K562 (cell line): ENCODE results near the gene PEAR1. TPM values are rescaled to one million over a fixed set of nuclear protein-coding genes. Genes with fewer than 3 reads are reported as not detected.

Source experiments
- C11orf30 ChIP-seq: fragments of 450-650 bp; IDR thresholded peaks from 2 replicates; pipeline ENCODE4 v1.6.1; 2016; ENCODE audit warnings: low read depth, mild to moderate bottlenecking
- CEBPG ChIP-seq, 3 experiments: fragments of 200-800 bp in 1 of 3; sonication (Bioruptor generic) in 1 of 3; sonication (generic) in 1 of 3; formaldehyde crosslinking in 1 of 3; IDR thresholded peaks in 2 of 3; conservative IDR thresholded peaks in 1 of 3; 2 replicates each; pipeline versions ENCODE4 v1.6.1 to v1.8.0; 2016 to 2022; ENCODE audit warnings: missing compliant biosample characterization in 2 of 3, missing genetic modification characterization in 2 of 3, mild to moderate bottlenecking in 1 of 3, missing genetic modification reagents in 1 of 3
- CREM ChIP-seq: IDR thresholded peaks from 2 replicates; pipeline ENCODE4 v1.6.1; 2014; ENCODE audit warnings: antibody characterized with exemption, low read depth
- FOXP1 ChIP-seq: sonication (generic); formaldehyde crosslinking; IDR thresholded peaks from 2 replicates; pipeline ENCODE4 v1.8.0; 2022; ENCODE audit warnings: mild to moderate bottlenecking, missing genetic modification reagents
- HDAC1 ChIP-seq, 2 experiments: fragments of 450-650 bp; IDR thresholded peaks; 2 replicates each; pipeline ENCODE4 v1.6.1; 2016 to 2017; ENCODE audit warnings: inconsistent platforms in 1 of 2, mild to moderate bottlenecking in 1 of 2, moderate library complexity in 1 of 2
- JUN ChIP-seq, 2 experiments: sonication (generic) in 1 of 2; formaldehyde crosslinking in 1 of 2; IDR thresholded peaks; 2 replicates each; pipeline versions ENCODE4 v1.6.1 to v1.8.0; 2012 to 2022; ENCODE audit warnings: borderline replicate concordance in 2 of 2, mild to moderate bottlenecking in 2 of 2, improper control_type of control experiment in 1 of 2, low read depth in 1 of 2, low read length in 1 of 2, missing genetic modification reagents in 1 of 2
- MBD2 ChIP-seq: sonication (generic); IDR thresholded peaks from 2 replicates; pipeline ENCODE4 v1.6.1; 2016; ENCODE audit warnings: low read depth, borderline replicate concordance
- MTA2 ChIP-seq: fragments of 450-650 bp; IDR thresholded peaks from 2 replicates; pipeline ENCODE4 v1.6.1; 2016; ENCODE audit warnings: low read depth
- MTF1 ChIP-seq: fragments of 250-450 bp; sonication (Bioruptor Pico); IDR thresholded peaks from 2 replicates; pipeline ENCODE4 v1.9.0; 2021; ENCODE audit warnings: moderate library complexity, mild to moderate bottlenecking, inconsistent platforms, borderline replicate concordance
- MYC ChIP-seq, 2 experiments: fragments of 250-450 bp in 1 of 2; sonication (Bioruptor Pico) in 1 of 2; IDR thresholded peaks; 2 replicates each; pipeline versions ENCODE4 v1.5.1 to v1.6.1; 2012 to 2021; ENCODE audit warnings: low read depth in 2 of 2, borderline replicate concordance in 1 of 2, improper control_type of control experiment in 1 of 2, low read length in 1 of 2, mild to moderate bottlenecking in 1 of 2, moderate library complexity in 1 of 2
- NFYB ChIP-seq: IDR thresholded peaks from 2 replicates; pipeline ENCODE4 v1.6.1; 2011; ENCODE audit warnings: mild to moderate bottlenecking, moderate library complexity; ENCODE audit not compliant: insufficient read length; ENCODE audit errors: extremely low read depth
- SMARCA4 ChIP-seq: fragments of 450-650 bp; IDR thresholded peaks from 2 replicates; pipeline ENCODE4 v1.6.1; 2016
- YBX1 ChIP-seq: fragments of 450-650 bp; IDR thresholded peaks from 2 replicates; pipeline ENCODE4 v1.7.1; 2016; ENCODE audit warnings: mild to moderate bottlenecking
- ZFP1 ChIP-seq: fragments of 450-650 bp; formaldehyde crosslinking; IDR thresholded peaks from 2 replicates; pipeline ENCODE4 v1.4.0; 2020; ENCODE audit warnings: mild to moderate bottlenecking, mixed read lengths
- ZNF253 ChIP-seq: fragments of 250-450 bp; sonication (Bioruptor Pico); conservative IDR thresholded peaks from 2 replicates; pipeline ENCODE4 v1.6.1; 2021; ENCODE audit warnings: mild to moderate bottlenecking
- ZNF324 ChIP-seq: fragments of 250-450 bp; sonication (Bioruptor Pico); IDR thresholded peaks from 2 replicates; pipeline ENCODE4 v1.4.0; 2020; ENCODE audit warnings: mild to moderate bottlenecking
- ZNF507 ChIP-seq: conservative IDR thresholded peaks from 2 replicates; pipeline ENCODE4 v1.6.1; 2017; ENCODE audit warnings: missing genetic modification characterization, missing compliant biosample characterization
- ZNF668 ChIP-seq: fragments of 250-450 bp; sonication (Bioruptor Pico); IDR thresholded peaks from 2 replicates; pipeline ENCODE4 v1.8.0; 2022; ENCODE audit warnings: mild to moderate bottlenecking, inconsistent platforms
- ZNF696 ChIP-seq: fragments of 250-450 bp; sonication (Bioruptor Pico); conservative IDR thresholded peaks from 2 replicates; pipeline ENCODE4 v1.4.0; 2020; ENCODE audit warnings: mild to moderate bottlenecking, moderate library complexity
- ZNF76 ChIP-seq: fragments of 250-450 bp; sonication (Bioruptor Pico); IDR thresholded peaks from 2 replicates; pipeline ENCODE4 v1.4.0; 2020; ENCODE audit warnings: mild to moderate bottlenecking, moderate library complexity, borderline replicate concordance
- polyA plus RNA-seq, 8 experiments: library from polyadenylated mRNA; depleted of rRNA in 4 of 8; stranded (reverse) in 5 of 8; unstranded in 3 of 8; fragments of >200 nt; fragmentation: Nextera tagmentation in 2 of 8; fragmentation: Illumina TruSeq in 1 of 8; extraction: Ambion mirVana in 2 of 8; extraction: Trizol in 1 of 8; gene quantifications; 2 replicates each; pipeline versions ENCODE4 v1.2.1 to v1.2.3, GENCODE V29; 2011 to 2014; ENCODE audit warnings: inconsistent platforms in 1 of 8, missing spikeins in 1 of 8
- total RNA-seq, 7 experiments: library from RNA; depleted of rRNA in 6 of 7; stranded (reverse); fragments of >200 nt in 6 of 7; fragmentation: Illumina TruSeq in 2 of 7; extraction: Trizol in 2 of 7; gene quantifications; 2 replicates each; pipeline versions ENCODE4 v1.2.1 to v1.2.3, GENCODE V29; 2011 to 2021; ENCODE audit warnings: low replicate concordance in 1 of 7
- TF ChIP-seq, protein P1 (sequence below), 2 experiments: fragments of 200-800 bp in 1 of 2; sonication (Bioruptor generic) in 1 of 2; sonication (generic) in 1 of 2; formaldehyde crosslinking in 1 of 2; IDR thresholded peaks in 1 of 2; conservative IDR thresholded peaks in 1 of 2; 2 replicates each; pipeline versions ENCODE4 v1.5.0 to v1.6.1; 2016 to 2020; ENCODE audit warnings: missing compliant biosample characterization in 1 of 2, missing genetic modification characterization in 1 of 2, missing genetic modification reagents in 1 of 2
- TF ChIP-seq, protein P2 (sequence below): fragments of 450-650 bp; IDR thresholded peaks from 2 replicates; pipeline ENCODE4 v1.6.1; 2016; ENCODE audit warnings: antibody characterized with exemption
- TF ChIP-seq, protein P3 (sequence below): fragments of 250-450 bp; sonication (Bioruptor Pico); IDR thresholded peaks from 2 replicates; pipeline ENCODE4 v1.5.0; 2021; ENCODE audit warnings: mild to moderate bottlenecking, borderline replicate concordance

The PEAR1 gene
- total and polyA plus RNA-seq, 9 of the 15 experiments (the other 6 are each of a cell fraction or from before 2014, with no cell fraction given), result 0.87 to 13.9 (median 6.1) TPM

DNA sequence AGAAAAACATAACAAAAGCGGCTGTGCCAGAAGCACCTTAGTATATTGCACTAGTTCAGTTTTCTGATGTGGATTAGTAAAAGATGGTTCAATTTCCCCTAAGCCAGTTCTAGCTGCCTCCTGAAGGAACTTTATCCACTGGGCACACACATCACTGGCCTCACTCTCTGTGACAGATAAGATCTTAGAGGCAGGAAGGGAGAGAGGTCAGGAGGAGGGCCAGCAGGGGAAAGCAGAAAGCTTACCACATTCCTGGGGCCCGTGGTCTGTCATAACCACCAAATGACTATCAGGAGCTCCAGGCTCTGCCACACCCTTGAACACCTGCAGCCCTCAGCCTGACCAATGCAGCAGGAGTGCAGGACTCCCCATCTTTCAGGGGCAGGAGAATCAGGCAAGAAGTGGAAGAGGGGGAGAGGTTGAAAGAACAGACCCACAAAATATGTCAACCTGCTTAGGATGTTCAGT lies 64.8 kb downstream of the PEAR1 start (continued):
- TF ChIP-seq, protein P1, sequence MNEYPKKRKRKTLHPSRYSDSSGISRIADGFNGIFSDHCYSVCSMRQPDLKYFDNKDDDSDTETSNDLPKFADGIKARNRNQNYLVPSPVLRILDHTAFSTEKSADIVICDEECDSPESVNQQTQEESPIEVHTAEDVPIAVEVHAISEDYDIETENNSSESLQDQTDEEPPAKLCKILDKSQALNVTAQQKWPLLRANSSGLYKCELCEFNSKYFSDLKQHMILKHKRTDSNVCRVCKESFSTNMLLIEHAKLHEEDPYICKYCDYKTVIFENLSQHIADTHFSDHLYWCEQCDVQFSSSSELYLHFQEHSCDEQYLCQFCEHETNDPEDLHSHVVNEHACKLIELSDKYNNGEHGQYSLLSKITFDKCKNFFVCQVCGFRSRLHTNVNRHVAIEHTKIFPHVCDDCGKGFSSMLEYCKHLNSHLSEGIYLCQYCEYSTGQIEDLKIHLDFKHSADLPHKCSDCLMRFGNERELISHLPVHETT (CRISPR knock-in tag; conservative IDR thresholded peaks at IDR 0.05 in 1 of 2, IDR thresholded peaks at IDR 0.05 in 1 of 2), result peak in 1 of 2 experiments; percentile 87; a peak in 1 of 4 replicates
- TF ChIP-seq C11orf30, result no peak
- no peak for TF ChIP-seq ZNF253
- TF ChIP-seq MBD2, result no peak; the same call in 1 of the 2 replicates
- no peak for TF ChIP-seq ZNF696 (CRISPR knock-in tag)
- peak; percentile 37; the same call in 1 of the 2 replicates for TF ChIP-seq JUN (IDR thresholded peaks at IDR 0.05; ENCODE audit: borderline replicate concordance, low read depth, low read length)
- TF ChIP-seq JUN (CRISPR knock-in tag; IDR thresholded peaks at IDR 0.05; ENCODE audit: borderline replicate concordance), result no peak
- no peak for TF ChIP-seq YBX1
- TF ChIP-seq HDAC1 (IDR thresholded peaks at IDR 0.05), result peak in 1 of 2 experiments; percentile 76; a peak in 2 of 4 replicates
- TF ChIP-seq MYC (IDR thresholded peaks at IDR 0.05; ENCODE audit: low read depth, low read length), result peak; percentile 49; the same call in 1 of the 2 replicates
- no peak for TF ChIP-seq MYC (CRISPR knock-in tag; IDR thresholded peaks at IDR 0.05; ENCODE audit: borderline replicate concordance, low read depth)
- TF ChIP-seq, protein P2, sequence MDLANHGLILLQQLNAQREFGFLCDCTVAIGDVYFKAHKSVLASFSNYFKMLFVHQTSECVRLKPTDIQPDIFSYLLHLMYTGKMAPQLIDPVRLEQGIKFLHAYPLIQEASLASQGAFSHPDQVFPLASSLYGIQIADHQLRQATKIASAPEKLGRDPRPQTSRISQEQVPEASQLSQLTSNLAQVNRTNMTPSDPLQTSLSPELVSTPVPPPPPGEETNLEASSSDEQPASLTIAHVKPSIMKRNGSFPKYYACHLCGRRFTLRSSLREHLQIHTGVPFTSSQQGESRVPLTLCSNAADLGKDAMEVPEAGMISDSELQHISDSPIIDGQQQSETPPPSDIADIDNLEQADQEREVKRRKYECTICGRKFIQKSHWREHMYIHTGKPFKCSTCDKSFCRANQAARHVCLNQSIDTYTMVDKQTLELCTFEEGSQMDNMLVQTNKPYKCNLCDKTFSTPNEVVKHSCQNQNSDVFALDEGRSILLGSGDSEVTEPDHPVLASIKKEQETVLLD, result no peak; the same call in 1 of the 2 replicates
- TF ChIP-seq ZFP1, result no peak
- peak; percentile 96 for TF ChIP-seq SMARCA4
- TF ChIP-seq, protein P3, sequence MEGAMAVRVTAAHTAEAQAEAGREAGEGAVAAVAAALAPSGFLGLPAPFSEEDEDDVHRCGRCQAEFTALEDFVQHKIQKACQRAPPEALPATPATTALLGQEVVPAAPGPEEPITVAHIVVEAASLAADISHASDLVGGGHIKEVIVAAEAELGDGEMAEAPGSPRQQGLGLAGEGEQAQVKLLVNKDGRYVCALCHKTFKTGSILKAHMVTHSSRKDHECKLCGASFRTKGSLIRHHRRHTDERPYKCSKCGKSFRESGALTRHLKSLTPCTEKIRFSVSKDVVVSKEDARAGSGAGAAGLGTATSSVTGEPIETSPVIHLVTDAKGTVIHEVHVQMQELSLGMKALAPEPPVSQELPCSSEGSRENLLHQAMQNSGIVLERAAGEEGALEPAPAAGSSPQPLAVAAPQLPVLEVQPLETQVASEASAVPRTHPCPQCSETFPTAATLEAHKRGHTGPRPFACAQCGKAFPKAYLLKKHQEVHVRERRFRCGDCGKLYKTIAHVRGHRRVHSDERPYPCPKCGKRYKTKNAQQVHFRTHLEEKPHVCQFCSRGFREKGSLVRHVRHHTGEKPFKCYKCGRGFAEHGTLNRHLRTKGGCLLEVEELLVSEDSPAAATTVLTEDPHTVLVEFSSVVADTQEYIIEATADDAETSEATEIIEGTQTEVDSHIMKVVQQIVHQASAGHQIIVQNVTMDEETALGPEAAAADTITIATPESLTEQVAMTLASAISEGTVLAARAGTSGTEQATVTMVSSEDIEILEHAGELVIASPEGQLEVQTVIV (CRISPR knock-in tag), result no peak
- no peak for TF ChIP-seq FOXP1 (CRISPR knock-in tag)
- peak; percentile 79 for TF ChIP-seq ZNF324 (CRISPR knock-in tag)
- 0 out of 2 replicates have a peak, but pooled peaks have one; percentile 17 for TF ChIP-seq CEBPG (CRISPR knock-in tag; IDR thresholded peaks at IDR 0.05)
- TF ChIP-seq CEBPG (tag; conservative IDR thresholded peaks at IDR 0.05 in 1 of 2, IDR thresholded peaks at IDR 0.05 in 1 of 2), result peak in 1 of 2 experiments; percentile 59; a peak in 3 of 4 replicates
- no peak for TF ChIP-seq ZNF507
- TF ChIP-seq ZNF668 (CRISPR knock-in tag), result no peak
- TF ChIP-seq ZNF76 (CRISPR knock-in tag), result 0 out of 2 replicates have a peak, but pooled peaks have one; percentile 33
- TF ChIP-seq MTF1 (CRISPR knock-in tag), result no peak
- peak; percentile 73 for TF ChIP-seq CREM
- TF ChIP-seq NFYB, result no peak
- TF ChIP-seq MTA2, result peak; percentile 91
